Measurements from ENCODE around the gene PATL1. TPM values are rescaled to one million over a fixed set of nuclear protein-coding genes. Genes with fewer than 3 reads are reported as not detected.

PATL1 gene
- total RNA-seq, 4 donors from 2014 or later, result 12.6 to 23.8 (median 15.2) TPM

- TF ChIP-seq CTCF (IDR thresholded peaks at IDR 0.05; ENCODE audit: low read depth), result no peak
These were observed 36.5 kb upstream of the PATL1 start for GRCh38 chr11:59705294-59705693.

- no peak for TF ChIP-seq CTCF (IDR thresholded peaks at IDR 0.05; ENCODE audit: low read depth)
These were observed 29.7 kb upstream of the PATL1 start for GRCh38 chr11:59698506-59698905.

- no peak for TF ChIP-seq CTCF (IDR thresholded peaks at IDR 0.05; ENCODE audit: low read depth)
These were observed 24.1 kb upstream of the PATL1 start for GRCh38 chr11:59692915-59693314.

- no peak for TF ChIP-seq CTCF (IDR thresholded peaks at IDR 0.05; ENCODE audit: low read depth)
These were observed 22.3 kb upstream of the PATL1 start for GRCh38 chr11:59691156-59691555.

GRCh38 chr11:59689015-59689414 is 20.2 kb upstream of the PATL1 start:
- no peak for TF ChIP-seq CTCF (IDR thresholded peaks at IDR 0.05; ENCODE audit: low read depth)

DNA sequence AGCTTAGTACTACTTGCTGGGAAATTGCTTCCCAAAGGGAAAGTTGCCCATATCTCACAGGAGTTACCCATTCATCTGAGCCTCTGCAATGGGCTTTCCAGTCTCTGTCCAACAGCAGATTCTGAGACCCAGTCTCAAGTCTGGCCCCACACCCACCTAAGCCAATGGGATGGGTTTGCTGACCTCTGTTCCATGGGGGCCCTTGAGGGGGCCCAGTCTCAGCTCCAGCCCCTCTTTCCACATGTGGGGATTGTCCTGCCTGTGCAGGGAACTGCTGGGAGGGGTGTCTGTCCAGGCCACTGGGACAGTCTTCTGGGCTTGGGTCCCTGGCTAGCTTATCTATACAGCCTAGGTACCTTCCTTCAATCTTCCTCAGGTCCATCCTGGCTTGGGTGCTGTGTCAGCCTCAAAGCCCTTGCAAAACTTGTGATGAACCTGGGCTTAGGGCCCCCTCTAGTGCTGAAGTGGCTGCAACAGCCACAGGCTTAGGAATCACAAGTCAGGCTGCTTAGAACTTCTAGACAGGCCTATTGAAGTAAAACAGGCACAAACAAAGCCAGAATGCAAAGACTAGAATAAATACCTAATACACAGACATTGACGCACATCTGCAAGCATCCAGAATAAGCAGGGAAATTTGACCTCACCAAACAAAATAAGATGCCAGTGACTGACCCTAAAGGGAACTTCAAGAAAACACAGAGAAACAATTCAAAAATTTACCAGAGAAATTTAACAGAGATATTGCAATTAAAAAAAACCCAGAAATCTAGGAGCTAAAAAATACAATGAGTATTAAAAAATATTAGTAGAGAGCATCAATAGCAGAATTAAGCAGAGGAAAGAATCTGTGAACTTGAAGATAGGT is 11.7 kb upstream of the PATL1 start:
- TF ChIP-seq CTCF (IDR thresholded peaks at IDR 0.05; ENCODE audit: low read depth), result no peak

DNA sequence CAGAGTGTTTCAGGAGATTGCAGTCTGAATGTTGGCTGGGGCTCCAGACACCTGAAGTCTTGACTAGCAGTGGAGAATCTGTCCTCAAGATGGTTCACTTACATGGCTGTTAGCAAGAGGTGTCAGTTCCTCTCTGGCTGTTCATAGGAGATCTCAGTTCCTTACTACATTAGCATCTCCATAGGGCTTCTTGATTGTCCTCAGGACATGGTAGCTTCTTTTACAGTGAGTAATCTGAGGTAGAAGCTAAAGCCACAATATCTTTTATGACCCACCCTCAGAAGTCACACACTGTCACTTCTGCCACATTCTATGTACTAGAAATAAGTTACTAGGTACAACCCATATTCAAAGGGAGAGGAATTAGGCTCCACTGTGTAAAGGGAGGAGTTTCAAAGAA is 10.5 kb upstream of the PATL1 start:
- TF ChIP-seq CTCF (IDR thresholded peaks at IDR 0.05; ENCODE audit: low read depth), result no peak
